Activated naive CD4-positive, alpha-beta T cell treated with anti-CD3 and anti-CD28 coated beads, Interleukin-2, amount 50 U/mL, for 24 hours (primary cell): Measurements from ENCODE around the gene ABI3.
"Not testable (repeated sequence)": the region's sequence is repeated elsewhere in the genome, so short reads cannot be mapped to it uniquely, and the experiment has no call there.

Experiments used
- H3K27ac Mint-ChIP-seq: one replicate; pipeline ENCODE4 v1.8.0; 2021; ENCODE audit warnings: mild to moderate bottlenecking, mixed read lengths
- H3K27me3 Mint-ChIP-seq: one replicate; pipeline ENCODE4 v1.8.0; 2021; ENCODE audit warnings: mixed read lengths
- H3K36me3 Mint-ChIP-seq: one replicate; pipeline ENCODE4 v1.8.0; 2021; ENCODE audit warnings: mixed read lengths
- H3K4me1 Mint-ChIP-seq: one replicate; pipeline ENCODE4 v1.8.0; 2021; ENCODE audit warnings: mixed read lengths
- H3K4me3 Mint-ChIP-seq: one replicate; pipeline ENCODE4 v1.8.0; 2021; ENCODE audit warnings: mild to moderate bottlenecking, mixed read lengths
- H3K9me3 Mint-ChIP-seq: one replicate; pipeline ENCODE4 v1.8.0; 2021; ENCODE audit warnings: mixed read lengths

The ABI3 gene, protein sequence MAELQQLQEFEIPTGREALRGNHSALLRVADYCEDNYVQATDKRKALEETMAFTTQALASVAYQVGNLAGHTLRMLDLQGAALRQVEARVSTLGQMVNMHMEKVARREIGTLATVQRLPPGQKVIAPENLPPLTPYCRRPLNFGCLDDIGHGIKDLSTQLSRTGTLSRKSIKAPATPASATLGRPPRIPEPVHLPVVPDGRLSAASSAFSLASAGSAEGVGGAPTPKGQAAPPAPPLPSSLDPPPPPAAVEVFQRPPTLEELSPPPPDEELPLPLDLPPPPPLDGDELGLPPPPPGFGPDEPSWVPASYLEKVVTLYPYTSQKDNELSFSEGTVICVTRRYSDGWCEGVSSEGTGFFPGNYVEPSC

DNA sequence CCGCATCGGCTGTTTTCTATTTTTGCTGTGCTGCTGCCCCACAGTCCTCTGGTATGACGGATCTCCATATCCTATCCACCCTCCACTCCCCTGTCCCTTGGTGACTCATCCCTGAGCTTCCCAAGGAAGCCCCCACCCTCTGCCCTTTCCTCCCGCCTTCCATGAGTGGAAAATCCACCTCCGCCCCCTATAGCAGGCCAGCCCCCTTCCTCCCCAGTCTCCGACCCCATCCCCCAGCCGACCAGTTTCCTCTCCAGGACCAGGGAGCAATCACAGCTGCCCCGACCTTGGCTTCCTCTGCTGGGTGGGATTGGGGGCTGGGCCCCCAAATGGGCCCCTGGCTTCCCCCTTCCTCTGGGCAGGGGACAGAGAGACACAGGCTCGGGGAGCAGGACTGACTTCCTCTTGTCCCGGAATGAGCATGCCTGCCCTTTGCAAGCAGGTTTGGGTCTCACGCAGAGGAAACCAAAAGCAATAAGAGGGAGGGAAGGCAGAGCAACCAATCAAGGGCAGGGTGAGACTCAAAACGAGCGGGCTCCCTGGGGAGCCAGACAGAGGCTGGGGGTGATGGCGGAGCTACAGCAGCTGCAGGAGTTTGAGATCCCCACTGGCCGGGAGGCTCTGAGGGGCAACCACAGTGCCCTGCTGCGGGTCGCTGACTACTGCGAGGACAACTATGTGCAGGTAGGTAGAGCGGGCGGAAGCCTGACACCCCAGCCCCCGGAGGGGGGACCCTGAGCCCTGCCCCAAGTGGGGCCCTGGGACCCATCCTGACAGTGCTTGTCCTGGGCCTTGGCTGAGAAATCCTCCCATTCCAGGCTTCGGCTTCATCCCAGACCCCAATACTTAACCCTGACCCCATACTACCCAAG is at the start of gene ABI3, which contains the start of gene GNGT2:
Gene ABI3 (plus strand): TSS at position 550 of the 872 bp plus-strand sequence. CDS start 18 bp downstream, at position 568.
Gene GNGT2 (minus strand): TSS at position 417 of the 872 bp plus-strand sequence. CDS start 3,152 bp downstream, outside the sequence.
- Mint-ChIP-seq H3K36me3 (peaks cover 1% of the 10 kb centered on the region), H3K27ac (peak within 1 kb of the TSS; percentile 95), H3K4me3 (peak within 1 kb of the TSS; percentile 94), H3K27me3 (no peaks in the 10 kb centered on the region), H3K4me1 (peaks cover 77% of the 10 kb centered on the region), H3K9me3 (no peaks in the 10 kb centered on the region)

DNA sequence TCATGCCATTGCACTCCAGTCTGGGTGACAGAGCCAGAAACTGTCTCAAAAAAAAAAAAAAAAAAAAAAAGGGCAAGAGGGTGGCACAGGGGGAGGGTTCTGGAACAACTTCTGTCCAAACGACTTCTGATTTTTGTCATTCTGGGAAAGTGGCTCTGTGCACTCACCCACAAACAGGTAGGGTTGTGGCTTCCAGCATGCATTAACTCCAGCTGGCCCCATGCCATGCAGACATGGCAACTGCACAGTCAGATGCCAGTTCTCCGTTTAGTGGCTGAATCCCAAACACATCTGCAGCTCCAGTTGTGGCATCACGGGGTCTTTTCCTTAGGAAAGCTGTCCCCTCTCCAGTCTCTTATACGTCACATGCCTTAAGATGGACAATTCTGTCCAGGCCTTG is 47.6 kb upstream of the ABI3 start:
- Mint-ChIP-seq H3K4me1 (no peaks in the 10 kb centered on the region), H3K27me3 (peaks cover 7% of the 10 kb centered on the region), H3K36me3 (no peaks in the 10 kb centered on the region), H3K4me3 (no peak overlapping the region), H3K27ac (no peak overlapping the region), H3K9me3 (no peaks in the 10 kb centered on the region)

DNA sequence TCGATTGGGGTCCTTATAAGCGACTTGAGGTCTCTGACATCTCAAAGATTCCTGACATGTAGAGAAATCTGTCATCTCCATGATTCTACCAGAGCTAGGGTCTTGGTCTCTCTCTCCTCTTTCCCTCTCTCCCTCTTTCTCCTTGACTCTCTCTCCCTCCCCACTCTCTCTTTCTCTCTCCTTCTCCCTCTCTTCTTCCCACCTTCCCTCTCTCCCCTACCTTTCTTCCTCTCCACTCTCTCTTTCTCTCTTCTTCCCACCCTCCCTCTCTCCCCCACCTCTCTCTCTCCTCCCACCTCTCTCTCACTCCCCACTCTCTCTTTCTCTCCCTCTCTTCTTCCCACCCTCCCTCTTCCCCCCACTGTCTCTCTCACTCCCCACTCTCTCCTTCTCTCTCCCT is 45.4 kb upstream of the ABI3 start:
- Mint-ChIP-seq H3K27ac (no peak overlapping the region), H3K27me3 (peaks cover 17% of the 10 kb centered on the region), H3K36me3 (no peaks in the 10 kb centered on the region), H3K4me1 (no peaks in the 10 kb centered on the region), H3K9me3 (no peaks in the 10 kb centered on the region), H3K4me3 (no peak overlapping the region)

DNA sequence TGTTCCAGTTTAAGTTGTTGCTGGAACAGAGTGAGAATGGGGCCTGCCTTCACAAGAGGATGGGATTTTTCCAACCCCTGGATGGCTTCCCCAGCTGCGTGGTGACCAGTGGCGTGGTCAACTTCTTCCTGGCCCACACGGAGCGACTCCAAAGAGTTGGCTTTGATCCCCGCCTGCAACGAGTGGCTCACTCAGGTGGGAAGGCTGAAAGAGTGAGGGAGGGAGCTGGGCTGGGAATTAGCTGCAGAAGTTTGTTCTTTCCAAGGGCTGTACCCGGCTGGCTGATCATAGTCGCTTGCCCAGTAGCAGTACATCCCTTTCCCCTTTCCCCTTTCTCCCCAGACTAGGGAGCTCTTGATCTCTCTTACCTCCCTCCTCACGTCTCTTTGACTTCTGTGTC is 41.8 kb upstream of the ABI3 start:
- no peaks in the 10 kb centered on the region for H3K36me3 Mint-ChIP-seq
- H3K27me3 Mint-ChIP-seq: peaks cover 35% of the 10 kb centered on the region
- peaks cover 2% of the 10 kb centered on the region for H3K9me3 Mint-ChIP-seq
- no peak overlapping the region for H3K27ac Mint-ChIP-seq
- no peaks in the 10 kb centered on the region for H3K4me1 Mint-ChIP-seq
- H3K4me3 Mint-ChIP-seq: no peak overlapping the region

DNA sequence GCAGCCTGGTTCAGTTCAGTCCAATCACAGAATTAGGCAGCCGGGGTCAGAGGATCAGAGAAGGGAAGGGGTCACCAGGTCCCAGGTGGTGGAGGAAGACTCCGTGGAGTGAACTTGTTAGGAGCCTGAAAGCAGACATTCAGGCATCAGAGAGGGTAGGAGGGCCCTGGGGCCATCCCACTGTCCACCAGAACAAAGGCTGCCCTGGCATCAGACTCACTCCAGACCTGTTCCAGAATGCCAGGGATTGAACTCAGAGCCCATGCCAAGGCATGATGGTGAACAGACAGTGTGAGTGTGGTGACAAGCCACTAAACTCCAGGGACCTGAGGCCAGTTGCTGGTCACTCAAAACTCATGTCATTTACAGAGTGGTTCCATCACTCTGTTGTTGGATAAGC is 40.3 kb upstream of the ABI3 start:
- H3K9me3 Mint-ChIP-seq: peaks cover 14% of the 10 kb centered on the region
- peaks cover 1% of the 10 kb centered on the region for H3K36me3 Mint-ChIP-seq
- H3K4me1 Mint-ChIP-seq: no peaks in the 10 kb centered on the region
- no peak overlapping the region for H3K4me3 Mint-ChIP-seq
- no peak overlapping the region for H3K27ac Mint-ChIP-seq
- H3K27me3 Mint-ChIP-seq: peaks cover 40% of the 10 kb centered on the region

DNA sequence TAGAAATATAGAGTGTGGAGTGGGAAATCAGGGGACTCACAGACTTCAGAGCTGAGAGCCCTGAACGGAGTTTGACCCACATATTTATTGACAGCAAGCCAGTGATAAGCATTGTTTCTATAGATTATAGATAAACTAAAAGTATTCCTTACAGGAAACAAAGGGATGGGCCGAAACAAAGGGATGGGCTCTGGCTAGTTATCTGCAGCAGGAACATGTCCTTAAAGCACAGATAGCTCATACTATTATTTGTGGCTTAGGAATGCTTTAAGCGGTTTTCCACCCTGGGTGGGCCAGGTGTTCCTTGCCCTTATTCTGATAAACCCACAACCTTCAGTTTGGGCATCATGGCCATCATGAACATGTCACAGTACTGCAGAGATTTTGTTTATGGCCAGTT is 39.8 kb upstream of the ABI3 start:
- H3K27me3 Mint-ChIP-seq: peaks cover 42% of the 10 kb centered on the region

DNA sequence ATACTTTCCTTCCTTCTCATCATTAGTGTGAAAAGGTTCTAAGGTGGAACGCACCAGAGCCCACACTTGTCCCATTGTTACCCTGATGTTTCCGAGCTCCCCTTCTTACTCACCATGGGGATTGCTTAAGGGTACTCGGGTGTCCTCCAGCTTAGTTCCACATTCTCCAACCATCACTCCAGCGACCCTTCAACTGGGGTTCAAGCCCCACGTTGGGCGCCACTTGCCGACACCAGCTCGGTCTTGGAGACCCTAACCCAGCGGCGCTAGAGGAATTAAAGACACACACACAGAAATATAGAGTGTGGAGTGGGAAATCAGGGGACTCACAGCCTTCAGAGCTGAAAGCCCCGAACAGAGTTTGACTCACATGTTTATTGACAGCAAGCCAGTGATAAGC is 34.5 kb upstream of the ABI3 start:
- H3K4me1 Mint-ChIP-seq, H3K4me3 Mint-ChIP-seq, H3K27ac Mint-ChIP-seq, H3K36me3 Mint-ChIP-seq: not testable (repeated sequence)
- H3K9me3 Mint-ChIP-seq: peaks cover 20% of the 10 kb centered on the region
- peaks cover 23% of the 10 kb centered on the region for H3K27me3 Mint-ChIP-seq

More for the DNA sequence above, 39.8 kb upstream of the ABI3 start:
- H3K4me3 Mint-ChIP-seq, H3K36me3 Mint-ChIP-seq, H3K4me1 Mint-ChIP-seq, H3K27ac Mint-ChIP-seq: not testable (repeated sequence)
- H3K9me3 Mint-ChIP-seq: peaks cover 17% of the 10 kb centered on the region

DNA sequence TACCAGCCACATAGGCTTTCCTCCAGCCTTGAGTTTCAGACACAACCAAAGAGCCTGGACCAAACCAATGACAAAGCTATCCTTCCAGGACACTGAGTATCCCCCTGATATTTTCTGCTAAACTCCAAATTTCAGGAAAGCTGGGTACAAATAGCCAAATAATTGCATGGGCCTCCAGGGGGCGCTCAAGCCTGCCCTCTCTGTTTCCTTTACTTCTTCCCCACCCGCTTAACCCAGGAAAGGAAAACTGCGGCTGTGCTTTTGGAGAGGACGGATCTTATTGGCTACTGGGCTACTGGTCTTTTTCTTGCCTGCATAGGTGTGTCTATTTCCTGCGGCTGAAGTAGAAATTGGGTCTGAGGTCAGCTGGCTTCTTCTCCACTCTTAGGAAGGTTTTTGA is 30.2 kb upstream of the ABI3 start:
- Mint-ChIP-seq H3K27ac (peak overlapping the region; percentile 59), H3K36me3 (peaks cover under 1% of the 10 kb centered on the region), H3K9me3 (peaks cover 5% of the 10 kb centered on the region), H3K4me1 (peaks cover 3% of the 10 kb centered on the region), H3K4me3 (no peak overlapping the region), H3K27me3 (peaks cover 1% of the 10 kb centered on the region)

DNA sequence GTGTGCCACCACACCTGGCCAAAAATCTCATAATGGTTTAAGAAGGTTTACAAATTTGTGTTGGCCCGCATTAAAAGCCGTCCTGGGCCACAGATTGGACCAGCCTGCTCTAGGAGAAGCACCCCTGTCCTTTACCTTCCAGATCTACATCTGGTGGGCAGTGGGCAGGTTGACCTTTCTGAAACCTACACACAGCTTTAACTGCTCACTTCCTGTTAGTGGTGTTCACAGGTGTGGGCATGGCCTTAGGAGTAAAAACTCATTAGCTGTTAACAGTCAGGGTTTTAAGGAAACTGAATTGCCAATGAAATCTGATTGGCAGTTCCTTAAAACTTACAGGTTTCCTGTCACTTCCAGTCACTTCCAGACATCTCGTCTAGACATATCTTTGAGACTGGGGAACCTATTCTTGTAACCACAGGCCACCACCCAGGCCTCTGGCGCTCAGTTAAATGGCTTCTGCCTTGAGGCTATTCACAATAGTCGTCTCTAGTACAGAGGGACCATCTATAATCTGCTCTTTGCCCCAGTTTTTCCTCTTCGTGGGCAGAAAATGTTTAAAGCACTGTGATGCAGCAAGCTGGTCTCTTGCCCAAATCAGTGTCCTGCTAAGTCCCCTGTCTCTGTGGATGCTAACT is 29.4 kb upstream of the ABI3 start:
- H3K27ac Mint-ChIP-seq: no peak overlapping the region
- H3K27me3 Mint-ChIP-seq: no peaks in the 10 kb centered on the region
- H3K9me3 Mint-ChIP-seq: peaks cover 1% of the 10 kb centered on the region
- peaks cover 3% of the 10 kb centered on the region for H3K36me3 Mint-ChIP-seq
- H3K4me1 Mint-ChIP-seq: peaks cover 3% of the 10 kb centered on the region
- no peak overlapping the region for H3K4me3 Mint-ChIP-seq

DNA sequence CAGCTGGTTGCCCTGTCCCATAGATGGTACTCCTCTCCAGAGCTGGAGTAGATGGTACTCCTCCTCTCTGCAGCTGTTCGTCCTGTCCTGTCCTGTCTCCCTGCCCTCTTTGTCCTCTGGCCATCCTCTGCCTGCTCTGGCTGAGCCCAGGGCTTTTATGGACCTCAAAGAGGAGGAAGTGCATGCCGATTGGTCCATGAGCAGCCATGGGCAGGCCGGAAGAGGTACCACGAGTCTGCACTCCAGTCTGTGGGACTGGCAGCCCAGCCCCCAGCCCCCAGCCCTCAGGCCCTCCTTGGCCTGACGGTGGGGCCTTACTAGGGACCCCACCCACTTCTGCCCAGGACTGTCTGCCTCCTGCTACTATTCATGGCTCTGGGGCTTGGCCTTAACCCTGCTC is 27.2 kb upstream of the ABI3 start:
- Mint-ChIP-seq H3K36me3 (peaks cover 3% of the 10 kb centered on the region), H3K4me1 (peaks cover 3% of the 10 kb centered on the region)

DNA sequence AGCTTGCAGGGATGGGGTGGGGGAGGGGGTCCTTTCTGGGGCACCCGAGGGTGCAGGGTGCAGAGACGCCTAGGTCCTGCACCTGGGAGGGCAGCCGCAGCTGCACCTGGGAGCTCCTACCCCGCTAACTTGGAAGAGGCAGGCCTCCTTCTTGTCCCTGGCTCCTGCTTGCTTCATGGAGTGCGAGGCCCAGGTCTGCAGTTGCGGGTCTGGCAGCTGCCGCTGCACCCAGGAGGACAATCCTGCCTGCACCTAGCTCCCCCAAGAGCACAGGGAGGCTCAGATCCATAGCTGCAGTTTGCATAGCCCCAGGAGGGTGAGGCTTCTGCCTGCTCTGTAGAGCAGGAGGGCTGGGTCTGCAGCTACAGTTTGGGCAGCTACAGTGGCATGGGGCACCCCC is 26.7 kb upstream of the ABI3 start:
- no peak overlapping the region for H3K4me3 Mint-ChIP-seq
- H3K27me3 Mint-ChIP-seq: no peaks in the 10 kb centered on the region
- H3K27ac Mint-ChIP-seq: no peak overlapping the region
- H3K36me3 Mint-ChIP-seq: peaks cover 3% of the 10 kb centered on the region
- H3K9me3 Mint-ChIP-seq: peaks cover 4% of the 10 kb centered on the region
- H3K4me1 Mint-ChIP-seq: peaks cover 3% of the 10 kb centered on the region

More for the DNA sequence above, 27.2 kb upstream of the ABI3 start:
- H3K27me3 Mint-ChIP-seq: no peaks in the 10 kb centered on the region
- H3K4me3 Mint-ChIP-seq: no peak overlapping the region
- no peak overlapping the region for H3K27ac Mint-ChIP-seq
- peaks cover 4% of the 10 kb centered on the region for H3K9me3 Mint-ChIP-seq

DNA sequence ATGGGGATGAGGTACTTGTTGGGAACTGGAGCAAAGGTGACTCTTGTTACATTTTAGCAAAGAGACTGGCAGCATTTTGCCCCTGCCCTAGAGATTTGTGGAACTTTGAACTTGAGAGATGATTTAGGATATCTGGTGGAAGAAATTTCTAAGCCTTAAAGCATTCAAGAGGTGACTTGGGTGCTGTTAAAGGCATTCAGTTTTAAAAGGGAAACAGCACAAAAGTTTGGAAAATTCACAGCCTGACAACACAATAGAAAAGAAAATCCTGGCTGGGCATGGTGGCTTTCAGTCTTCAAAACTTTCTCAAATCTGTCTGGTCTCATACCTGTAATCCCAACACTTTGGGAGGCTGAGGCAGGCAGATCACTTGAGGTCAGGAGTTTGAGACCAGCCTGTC is 26.0 kb upstream of the ABI3 start:
- H3K36me3 Mint-ChIP-seq, H3K4me1 Mint-ChIP-seq, H3K27me3 Mint-ChIP-seq, H3K9me3 Mint-ChIP-seq, H3K27ac Mint-ChIP-seq, H3K4me3 Mint-ChIP-seq: not testable (repeated sequence)

DNA sequence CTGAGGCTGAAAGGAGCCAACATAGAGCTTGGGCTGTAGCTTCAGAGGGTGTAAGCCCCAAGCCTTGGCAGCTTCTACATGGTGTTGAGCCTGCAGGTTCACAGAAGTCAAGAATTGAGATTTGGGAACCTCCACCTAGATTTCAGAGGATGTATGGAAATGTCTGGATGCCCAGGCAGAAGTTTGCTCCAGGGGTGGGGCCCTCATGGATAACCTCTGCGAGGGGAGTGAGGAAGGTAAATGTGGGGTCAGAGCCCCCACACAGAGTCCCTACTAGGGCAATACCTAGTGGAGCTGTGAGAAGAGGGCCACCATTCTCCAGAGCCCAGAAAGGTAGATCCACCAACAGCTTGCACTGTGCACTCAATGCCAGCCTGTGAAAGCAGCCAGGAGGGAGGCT is 25.1 kb upstream of the ABI3 start:
- not testable (repeated sequence) for H3K4me1 Mint-ChIP-seq, H3K36me3 Mint-ChIP-seq, H3K27me3 Mint-ChIP-seq, H3K4me3 Mint-ChIP-seq, H3K27ac Mint-ChIP-seq, H3K9me3 Mint-ChIP-seq

DNA sequence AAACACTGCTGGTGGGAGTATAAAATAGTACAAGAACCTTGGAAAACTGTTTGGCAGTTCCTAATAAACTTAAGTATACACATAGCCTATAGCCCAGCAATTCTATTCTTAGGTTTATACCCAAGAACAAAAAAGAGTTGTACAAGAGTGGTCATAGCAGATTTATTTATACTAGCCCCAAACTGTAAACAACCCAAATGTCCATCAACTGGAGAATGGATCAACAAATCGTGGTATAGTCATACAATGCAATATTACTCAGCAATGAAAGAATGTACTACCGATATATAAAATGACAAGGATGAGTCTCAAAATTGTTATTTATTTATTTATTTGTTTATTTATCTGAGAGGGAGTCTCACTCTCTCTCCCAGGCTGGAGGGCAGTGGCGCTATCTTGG is 23.2 kb upstream of the ABI3 start:
- H3K4me1 Mint-ChIP-seq: peaks cover 9% of the 10 kb centered on the region
- H3K9me3 Mint-ChIP-seq: peaks cover 4% of the 10 kb centered on the region
- H3K27ac Mint-ChIP-seq: no peak overlapping the region

DNA sequence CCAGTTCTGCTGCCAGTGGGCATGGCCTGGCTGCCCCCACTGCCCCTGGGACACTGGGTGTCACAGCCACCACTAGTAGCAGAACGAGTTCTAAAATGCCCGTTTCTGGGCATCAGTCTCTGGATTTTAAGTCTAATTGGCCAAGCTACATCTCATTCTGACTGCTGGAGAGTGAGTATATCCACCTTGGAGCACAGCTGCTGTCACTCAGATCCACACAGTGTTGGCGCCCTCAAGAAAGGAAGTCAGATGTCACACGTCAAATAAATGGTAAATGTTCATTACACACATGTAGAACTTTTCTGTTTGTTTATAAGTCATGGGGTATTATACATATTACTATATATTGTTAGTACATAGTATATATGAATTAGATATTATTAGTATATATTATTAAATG is 19.6 kb upstream of the ABI3 start:
- H3K36me3 Mint-ChIP-seq: peaks cover under 1% of the 10 kb centered on the region
- no peak overlapping the region for H3K4me3 Mint-ChIP-seq
- no peaks in the 10 kb centered on the region for H3K27me3 Mint-ChIP-seq
- peaks cover 28% of the 10 kb centered on the region for H3K4me1 Mint-ChIP-seq
- peak overlapping the region; percentile 57 for H3K27ac Mint-ChIP-seq
- peaks cover 4% of the 10 kb centered on the region for H3K9me3 Mint-ChIP-seq

More for the DNA sequence above, 23.2 kb upstream of the ABI3 start:
- H3K36me3 Mint-ChIP-seq: peaks cover 3% of the 10 kb centered on the region
- no peak overlapping the region for H3K4me3 Mint-ChIP-seq
- no peaks in the 10 kb centered on the region for H3K27me3 Mint-ChIP-seq
